GM12892 (cell line): Measurements from ENCODE around the gene PKP1.

ENCODE experiments used
- POLR2A ChIP-seq: IDR thresholded peaks from 2 replicates; pipeline ENCODE4 v1.6.1; 2011; ENCODE audit warnings: low read depth, low read length, control low read depth
- POLR2AphosphoS5 ChIP-seq: IDR thresholded peaks from 2 replicates; pipeline ENCODE4 v1.6.1; 2011; ENCODE audit warnings: low read depth, low read length, control low read depth
- TAF1 ChIP-seq: IDR thresholded peaks from 2 replicates; pipeline ENCODE4 v1.6.1; 2011; ENCODE audit warnings: low read depth, mild to moderate bottlenecking, control low read depth, low read length, borderline replicate concordance

DNA sequence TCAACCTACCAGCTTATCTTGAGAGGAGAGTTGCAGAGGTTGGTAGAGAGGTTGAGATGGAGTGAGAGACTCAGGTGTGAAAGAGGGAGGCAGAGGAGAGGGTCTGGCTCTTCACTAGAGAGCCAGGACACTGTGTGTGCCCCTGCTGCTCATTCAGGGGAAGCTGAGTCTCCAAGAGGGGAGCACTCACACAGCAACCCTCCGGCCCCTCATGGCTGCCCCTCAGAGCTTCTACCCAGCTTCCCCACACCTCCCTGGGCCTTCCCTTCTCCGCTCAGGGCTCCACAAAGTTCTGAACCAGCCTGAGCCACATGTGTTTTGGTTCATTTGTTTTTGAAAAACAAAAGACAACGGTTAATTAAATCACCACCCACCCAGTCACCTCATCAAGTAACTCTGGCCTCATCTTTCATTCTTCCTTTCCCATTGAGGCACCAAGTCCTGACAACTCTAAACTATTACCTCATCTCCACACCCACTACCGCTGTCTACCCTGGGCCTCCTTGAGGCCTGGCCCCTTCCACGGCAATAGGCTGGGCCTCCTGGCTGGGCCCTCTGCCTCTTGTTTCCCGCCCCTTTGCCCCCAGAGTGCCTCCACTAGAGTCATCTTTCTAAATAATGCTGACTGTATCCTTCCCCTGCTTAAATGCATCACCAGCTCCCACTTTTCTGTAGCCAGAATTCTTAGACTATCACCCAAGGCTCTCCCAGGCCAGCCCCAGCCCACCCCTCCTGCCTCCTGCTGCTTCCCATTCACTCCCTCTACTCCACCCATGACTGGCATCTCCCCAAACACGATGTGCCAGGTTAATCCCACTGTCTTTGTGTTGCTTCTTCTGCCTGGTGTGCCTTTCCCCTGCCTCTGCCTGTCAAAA is 61.1 kb downstream of the PKP1 start:
- TF ChIP-seq POLR2A: no peak
- no peak for TF ChIP-seq POLR2AphosphoS5
- TF ChIP-seq TAF1: no peak
